Measurements from ENCODE around the gene HRK.

HRK gene

GRCh38 chr12:116864371-116865160 lies 16.7 kb downstream of the HRK start:
- no peak for DNase-seq

- no peak for DNase-seq
These were observed 17.9 kb downstream of the HRK start for GRCh38 chr12:116863275-116863767.

DNA sequence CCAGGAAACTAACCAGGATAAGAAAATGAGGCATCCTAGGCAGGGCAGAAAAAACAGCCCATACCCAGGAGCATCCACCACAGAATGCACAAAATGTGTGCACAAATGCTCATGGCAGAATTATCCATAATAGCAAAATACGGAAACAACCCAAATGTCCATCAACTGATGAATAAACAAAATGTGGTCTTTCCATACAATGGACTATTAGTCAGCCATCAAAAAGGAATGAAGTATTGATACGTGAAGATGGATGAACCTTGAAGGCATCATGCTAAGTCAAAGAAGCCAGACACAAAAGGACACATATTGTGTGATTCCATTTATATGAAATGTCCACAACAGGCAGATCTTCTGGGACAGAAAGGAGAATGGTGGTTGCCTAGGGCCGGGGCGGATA lies 19.1 kb downstream of the HRK start:
- no peak for DNase-seq

- peak; percentile 56 to 61 for DNase-seq
These were observed 19.9 kb downstream of the HRK start for GRCh38 chr12:116861320-116861719.

DNA sequence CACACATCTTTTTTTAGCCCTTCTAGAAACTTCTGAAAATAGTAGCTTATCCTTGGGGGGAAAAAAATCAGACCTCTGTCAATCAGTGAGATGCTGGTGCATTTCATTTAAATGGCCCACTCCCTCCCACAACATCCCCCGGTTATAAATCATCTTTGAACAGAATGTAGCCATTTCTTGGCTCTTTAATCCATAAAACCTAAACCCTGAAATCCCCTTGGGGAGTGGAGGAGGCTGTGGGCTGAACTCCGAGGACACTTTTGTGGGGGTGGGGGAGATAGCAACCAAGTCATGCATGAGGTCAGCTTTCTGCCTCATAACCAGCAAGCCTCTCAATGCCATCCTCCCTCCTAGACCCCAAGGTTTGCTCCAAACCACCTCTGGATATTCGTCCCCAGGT lies 21.0 kb downstream of the HRK start:
- no peak for DNase-seq

DNA sequence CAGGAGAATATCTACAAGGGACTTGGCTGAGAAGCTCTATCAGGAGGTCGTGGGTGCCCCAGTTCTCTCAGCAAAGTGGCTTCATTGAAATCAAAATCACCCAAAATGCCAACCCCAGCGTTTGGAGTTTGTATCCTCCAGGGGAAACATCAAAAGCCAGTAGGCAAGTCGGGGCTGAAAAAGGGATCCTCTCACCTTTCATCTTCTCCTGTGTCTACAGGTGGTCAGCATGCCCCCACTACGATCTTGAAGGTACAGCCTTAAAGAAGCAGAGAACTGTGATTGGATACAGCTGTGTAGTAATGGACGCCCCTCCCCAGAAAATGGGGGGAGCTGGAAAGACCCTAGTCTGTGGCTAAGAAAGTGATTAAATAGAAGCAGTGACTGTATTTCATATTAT lies 22.2 kb downstream of the HRK start:
- DNase-seq, result no peak

GRCh38 chr12:116856729-116857128 lies 24.5 kb downstream of the HRK start:
- DNase-seq, result no peak

GRCh38 chr12:116855744-116856470 lies 25.3 kb downstream of the HRK start:
- no peak for DNase-seq

- no peak for DNase-seq
These were observed 27.7 kb downstream of the HRK start for GRCh38 chr12:116853507-116853906.

DNA sequence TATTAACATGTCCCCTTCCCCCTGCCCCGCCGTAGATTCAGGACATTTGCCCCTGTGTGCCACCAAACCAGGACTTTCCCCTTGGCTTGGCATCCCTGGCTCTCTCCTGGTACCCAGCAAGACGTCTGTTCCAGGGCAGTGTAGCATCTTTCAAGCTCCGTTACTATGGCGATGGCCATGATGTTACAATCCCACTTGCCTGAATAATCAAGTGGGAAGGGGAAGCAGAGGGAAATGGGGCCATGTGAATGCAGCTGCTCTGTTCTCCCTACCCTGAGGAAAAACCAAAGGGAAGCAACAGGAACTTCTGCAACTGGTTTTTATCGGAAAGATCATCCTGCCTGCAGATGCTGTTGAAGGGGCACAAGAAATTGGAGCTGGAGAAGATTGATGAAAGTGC lies 28.9 kb downstream of the HRK start:
- no peak for DNase-seq

DNA sequence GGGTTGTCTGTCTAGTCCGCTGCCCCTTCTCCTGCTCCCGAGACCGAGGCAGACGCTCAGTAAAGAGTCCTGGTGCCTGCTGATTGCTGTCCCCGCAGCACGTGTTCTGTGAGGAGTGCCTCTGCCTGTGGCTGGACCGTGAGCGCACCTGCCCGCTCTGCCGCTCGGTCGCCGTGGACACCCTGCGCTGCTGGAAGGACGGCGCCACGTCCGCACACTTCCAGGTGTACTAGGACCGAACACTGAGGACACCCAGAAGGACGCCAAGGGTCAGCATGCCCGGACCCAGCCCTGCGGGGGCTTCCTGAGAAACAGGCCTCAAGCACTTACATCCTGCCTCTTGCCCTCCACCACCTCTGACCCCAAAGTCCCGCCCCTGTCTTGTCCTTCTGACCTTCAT lies 32.0 kb downstream of the HRK start:
- no peak for DNase-seq

DNA sequence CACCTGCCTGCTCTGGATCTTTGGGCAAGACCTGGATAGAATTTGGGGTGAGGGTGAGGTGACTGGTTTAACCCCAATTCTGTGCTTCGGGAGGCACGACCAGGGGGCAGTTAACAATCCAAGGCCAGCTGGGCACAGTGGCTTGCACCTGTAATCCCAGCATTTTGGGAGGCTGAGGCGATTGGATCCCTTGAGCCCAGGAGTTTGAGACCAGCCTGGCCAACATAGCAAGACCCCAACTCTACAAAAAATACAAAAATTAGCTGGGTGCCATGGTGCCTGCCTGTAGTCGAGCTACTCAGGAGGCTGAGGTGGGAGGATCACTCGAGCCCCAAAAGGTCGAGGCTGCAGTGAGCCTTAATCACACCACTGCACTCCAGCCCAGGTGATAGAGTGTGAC lies 38.2 kb downstream of the HRK start:
- DNase-seq, result no peak

- DNase-seq, result no peak
These were observed 41.9 kb downstream of the HRK start for GRCh38 chr12:116839287-116839830.

GRCh38 chr12:116838365-116838764 lies 42.9 kb downstream of the HRK start:
- no peak for DNase-seq

GRCh38 chr12:116837097-116837496 lies 44.1 kb downstream of the HRK start:
- DNase-seq, result no peak

DNA sequence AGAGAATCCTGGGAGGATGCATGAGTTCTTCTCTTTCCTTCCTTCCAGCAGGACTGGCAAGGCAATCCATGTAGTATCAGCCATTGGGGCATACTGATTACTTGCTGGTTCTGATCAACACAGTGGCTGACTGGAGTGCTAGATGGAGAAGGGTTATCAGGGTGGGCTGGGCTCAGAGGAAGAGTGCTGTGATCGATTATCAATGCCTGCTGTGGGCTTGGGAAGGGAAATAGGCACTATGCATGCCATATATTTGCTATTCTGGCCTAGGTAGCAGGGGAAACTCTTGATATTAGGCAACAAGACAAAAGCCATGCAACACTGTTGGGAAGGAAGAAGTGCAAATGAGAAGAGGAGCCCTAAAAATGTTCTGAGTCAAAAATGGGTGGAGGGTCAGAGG lies 45.8 kb downstream of the HRK start:
- no peak for DNase-seq

DNA sequence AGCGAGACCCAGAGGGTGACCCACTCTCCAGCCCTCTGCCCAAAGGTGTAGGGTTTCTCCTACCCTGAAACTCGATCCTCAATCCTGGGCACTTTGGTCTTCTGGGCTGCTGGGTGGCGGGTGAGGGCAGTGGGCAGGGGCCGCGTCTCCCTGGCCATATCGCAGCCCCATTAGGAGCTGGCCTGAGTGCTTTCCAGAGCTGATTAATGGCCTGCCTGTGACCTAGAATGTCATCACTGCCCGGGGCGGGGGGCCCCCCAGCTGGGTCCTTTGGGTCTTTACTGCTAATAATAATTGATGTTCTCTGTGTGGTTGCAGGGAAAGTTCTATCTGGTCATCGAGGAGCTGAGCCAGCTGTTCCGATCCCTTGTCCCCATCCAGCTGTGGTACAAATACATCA lies 47.8 kb downstream of the HRK start:
- DNase-seq, result no peak

- DNase-seq, result no peak
These were observed 48.9 kb downstream of the HRK start for GRCh38 chr12:116832353-116832752.

DNA sequence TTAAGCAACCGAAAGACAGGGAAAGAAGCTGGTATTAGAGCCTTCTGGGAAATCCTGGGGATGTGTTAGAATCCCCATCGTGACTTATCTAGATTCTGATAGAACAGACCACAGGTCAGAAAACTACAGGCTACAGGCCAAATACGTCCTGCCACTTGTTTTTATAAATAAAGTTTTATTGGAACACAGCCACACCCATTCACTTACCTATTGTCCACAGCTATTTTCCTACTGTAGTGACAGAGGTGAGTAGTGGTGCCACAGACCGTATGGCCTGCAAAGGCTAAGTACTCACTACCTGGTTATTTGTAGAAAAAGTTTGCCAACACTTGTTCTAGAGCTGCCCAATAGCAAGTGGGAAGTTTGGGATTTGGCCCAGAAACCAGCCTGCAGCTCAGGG lies 53.8 kb downstream of the HRK start:
- no peak for DNase-seq

DNA sequence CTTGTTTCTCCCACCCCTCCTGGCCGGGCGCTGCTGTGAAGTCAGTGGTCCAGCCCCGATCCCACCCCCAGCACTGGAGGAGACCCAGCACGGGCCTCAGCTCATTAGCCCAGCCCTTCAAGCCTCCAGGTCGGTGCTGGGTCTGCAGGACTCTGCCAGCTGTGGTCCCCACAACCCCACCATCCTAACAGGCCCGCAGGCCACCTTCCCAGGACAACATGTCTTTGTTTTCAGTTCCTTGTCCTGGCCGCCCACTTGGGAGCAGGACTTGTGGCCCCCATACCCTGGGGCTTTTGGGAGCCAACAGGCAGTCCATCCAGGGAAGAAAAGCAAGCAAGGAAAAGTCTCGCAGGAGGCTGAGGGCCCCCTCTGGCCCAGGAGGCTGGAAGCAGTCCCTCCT lies 60.0 kb downstream of the HRK start:
- no peak for DNase-seq

- no peak for DNase-seq
These were observed 61.1 kb downstream of the HRK start for GRCh38 chr12:116820064-116820656.

GRCh38 chr12:116818948-116819832 lies 62.1 kb downstream of the HRK start:
- DNase-seq, result peak; percentile 59 to 73
